Stimulated activated CD4-positive, alpha-beta T cell treated with anti-CD3 and anti-CD28 coated beads, TNF-alpha, amount 100 ng/mL, for 24 hours (primary cell): Measurements from ENCODE around the gene AGA.

Experiments used
- DNase-seq, 3 experiments: peaks; one replicate each; pipeline ENCODE4 v3.0.0-alpha.2; 2020; ENCODE audit warnings: low read depth in 3 of 3

AGA gene

DNA sequence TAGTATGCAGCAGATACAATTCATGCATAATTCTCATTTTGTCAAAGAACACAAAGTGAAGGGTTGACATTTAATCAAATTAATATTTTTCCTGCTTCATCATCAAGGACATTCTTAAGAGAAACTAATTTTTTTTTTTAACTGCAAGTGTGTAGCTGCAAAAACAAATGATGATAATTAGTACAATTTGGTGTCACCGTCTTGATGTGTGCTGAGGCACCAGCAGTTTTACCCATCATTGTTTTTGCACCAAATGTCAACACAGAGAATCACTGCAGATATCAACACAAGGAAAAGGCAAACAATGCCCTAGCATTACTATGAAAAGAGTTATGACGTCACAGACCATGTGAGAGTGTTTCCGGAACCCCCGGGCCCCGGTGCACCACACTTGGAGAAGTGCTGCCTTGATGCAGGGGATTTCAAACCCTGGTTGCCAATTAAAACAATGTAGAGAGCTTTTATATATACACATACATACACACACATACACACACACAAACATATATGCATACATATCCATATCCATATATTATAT, 55.9 kb downstream of the AGA start:
- DNase-seq: no peak

DNA sequence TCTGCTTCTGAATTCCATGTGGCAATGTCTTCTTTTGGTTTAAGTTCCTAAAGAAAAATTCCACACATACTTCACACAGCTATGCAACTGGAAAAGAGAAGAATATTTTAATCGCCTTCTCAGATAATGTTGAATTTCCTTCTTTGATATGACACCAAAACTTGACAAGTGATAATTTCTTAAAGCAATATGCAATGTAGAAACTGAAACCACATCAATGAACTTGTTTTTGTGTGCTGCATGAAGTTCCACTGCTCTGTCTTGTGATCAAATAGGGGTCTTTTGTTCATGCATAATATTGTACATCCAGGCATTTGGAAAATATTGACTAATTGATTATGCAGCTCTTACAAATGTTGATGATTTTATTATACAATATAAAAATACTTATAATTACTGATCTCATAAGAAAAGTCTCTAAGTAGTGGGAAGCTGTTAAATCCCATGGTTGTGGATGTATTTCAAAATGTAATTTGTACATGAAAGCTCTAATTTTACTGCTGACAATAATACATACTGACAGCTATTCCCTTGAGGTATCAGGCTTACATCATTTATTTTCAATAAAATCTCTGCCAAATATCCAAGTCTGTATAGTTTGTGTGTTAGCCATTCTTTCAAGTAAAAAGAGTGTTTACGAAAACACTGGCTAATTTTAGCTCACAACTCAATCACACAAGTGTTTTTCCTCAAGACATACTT, 56.5 kb downstream of the AGA start:
- DNase-seq: no peak

DNA sequence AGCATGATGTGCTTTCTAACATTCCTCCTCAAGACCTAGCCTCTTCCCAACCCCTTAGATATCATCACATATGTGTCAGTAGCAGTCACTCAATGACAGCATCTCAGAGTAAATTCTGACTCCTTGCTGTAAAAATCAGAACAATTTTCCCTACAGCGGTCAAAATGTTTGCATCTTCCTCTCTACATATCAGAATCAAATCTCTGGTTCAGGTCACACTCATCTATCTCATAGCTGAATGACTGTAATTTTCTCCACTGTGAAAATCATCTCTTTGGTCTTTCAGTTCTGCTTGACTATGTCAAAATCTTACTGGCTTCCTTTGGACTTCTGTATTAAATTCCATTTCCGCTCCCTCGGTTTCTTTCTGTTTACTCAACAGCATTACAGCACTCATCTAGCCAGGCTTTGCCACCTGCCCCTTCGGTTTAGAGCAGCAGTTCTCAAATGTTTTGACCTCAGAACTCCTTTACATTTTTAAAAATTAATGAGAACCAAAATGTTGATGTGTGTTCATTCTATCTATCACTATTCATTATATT, 57.3 kb downstream of the AGA start:
- no peak for DNase-seq

DNA sequence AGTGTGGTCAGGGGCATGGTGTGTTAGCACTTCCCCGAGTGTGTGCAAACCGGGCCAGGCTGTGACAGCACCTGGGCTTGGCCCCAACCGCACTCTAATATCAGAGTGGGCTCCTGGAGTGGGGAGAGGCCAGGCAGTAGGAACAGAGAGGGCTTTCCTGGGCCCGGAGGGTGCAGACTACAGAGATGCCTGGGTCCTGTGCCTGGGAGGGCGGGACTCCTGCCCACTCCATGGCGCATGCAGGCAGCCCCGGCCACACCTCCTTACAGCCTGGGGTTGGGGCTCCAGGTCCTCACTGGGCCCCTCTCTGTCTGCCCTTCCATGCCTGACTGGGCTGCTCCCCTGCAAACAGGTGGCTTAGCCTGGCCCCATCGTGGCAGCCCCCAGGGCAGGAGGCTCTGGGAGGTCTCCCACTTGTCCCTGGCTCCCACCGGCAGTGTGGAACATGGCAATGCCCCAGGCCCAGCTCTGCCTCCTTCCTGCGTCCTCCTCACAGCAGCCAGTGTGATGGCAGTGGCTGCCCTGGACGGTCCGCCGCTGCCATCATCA, 60.4 kb downstream of the AGA start:
- DNase-seq: no peak
